HuH-7 (cell line): ENCODE data around the gene PHYHD1.
"Not testable (repeated sequence)": the region's sequence is repeated elsewhere in the genome, so short reads cannot be mapped to it uniquely, and the experiment has no call there.

ENCODE experiments used
- DNase-seq: peaks from one replicate; pipeline ENCODE4 v3.0.0; 2011; ENCODE audit warnings: low spot score

Gene PHYHD1

GRCh38 chr9:128921881-128922763 is 1.3 kb downstream of the PHYHD1 start:
- no peak for DNase-seq

DNA sequence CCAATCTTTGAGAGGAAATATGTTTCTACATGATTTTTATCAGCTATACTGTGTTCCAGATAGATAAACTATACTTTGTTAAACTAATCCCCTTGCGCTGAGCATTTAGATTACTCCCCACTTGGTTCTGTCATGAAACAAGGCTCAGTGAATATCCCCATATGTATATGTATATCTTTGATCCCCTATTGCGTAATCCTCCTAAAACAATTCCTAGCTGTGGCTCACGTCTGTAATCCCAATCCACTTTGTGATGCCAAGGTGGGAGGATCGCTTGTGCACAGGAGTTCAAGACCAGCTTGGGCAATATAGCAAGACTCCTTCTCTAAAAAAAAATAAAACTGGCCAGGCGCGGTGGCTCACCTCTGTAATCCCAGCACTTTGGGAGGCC is 2.7 kb downstream of the PHYHD1 start:
- no peak for DNase-seq

- peak; percentile 93 for DNase-seq
Measured at GRCh38 chr9:128927731-128928411, 7.1 kb downstream of the PHYHD1 start.

DNA sequence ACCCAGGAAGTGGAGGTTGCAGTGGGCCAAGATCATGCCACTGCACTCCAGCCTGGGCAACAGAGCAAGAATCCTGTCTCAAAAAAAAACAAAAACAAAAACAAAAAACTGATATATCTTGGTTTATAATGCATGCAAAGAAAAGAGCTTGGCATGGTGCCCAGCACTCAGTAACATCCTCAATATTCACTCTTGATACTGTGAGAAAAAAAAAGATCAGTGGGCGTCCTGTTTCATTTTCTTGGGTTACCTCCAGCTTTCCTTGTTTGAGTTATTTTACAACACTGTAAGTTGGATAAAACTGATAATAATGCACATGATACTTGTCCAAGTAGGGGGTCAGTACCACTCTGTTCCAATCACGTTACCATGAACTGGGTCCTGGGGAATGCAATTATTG is 7.8 kb downstream of the PHYHD1 start:
- no peak for DNase-seq

DNA sequence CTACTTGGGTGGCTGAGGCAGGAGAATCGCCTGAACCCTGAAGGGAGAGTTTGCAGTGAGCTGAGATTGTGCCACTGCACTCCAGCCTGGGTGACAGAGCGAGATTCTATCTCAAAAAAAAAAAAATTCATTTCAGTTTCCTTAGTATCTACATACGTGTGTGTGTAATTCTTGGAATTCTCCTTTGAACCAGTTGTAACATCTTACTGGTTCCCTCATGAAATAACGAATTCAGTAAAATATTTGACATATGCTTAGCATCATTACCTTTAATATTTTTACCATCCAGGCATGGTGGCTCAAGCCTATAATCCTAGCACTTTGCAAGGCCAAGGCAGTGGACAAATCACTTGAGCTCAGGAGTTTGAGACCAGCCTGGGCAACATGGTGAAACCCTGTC is 8.8 kb downstream of the PHYHD1 start:
- no peak for DNase-seq

DNA sequence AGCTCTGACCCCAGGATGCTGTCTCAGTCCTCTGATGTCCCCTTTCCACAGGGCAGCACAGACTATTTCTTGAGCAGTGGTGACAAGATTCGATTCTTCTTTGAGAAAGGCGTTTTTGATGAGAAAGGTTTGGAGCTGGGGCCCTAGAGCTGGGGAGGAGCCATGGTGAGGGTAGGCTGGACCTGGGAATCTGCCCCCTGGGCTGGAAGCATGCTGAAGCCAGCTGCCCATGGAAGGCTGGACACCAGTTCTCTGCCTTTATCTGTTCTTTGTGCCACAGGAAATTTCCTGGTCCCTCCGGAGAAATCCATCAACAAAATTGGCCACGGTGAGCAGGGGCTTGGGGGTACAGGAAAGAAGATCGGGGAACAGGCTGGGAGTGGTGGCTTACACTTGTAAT is 12.9 kb downstream of the PHYHD1 start:
- no peak for DNase-seq

- DNase-seq = no peak
Measured at GRCh38 chr9:128936171-128936865, 15.5 kb downstream of the PHYHD1 start.

- no peak for DNase-seq
Measured at GRCh38 chr9:128937310-128938165, 16.8 kb downstream of the PHYHD1 start.

DNA sequence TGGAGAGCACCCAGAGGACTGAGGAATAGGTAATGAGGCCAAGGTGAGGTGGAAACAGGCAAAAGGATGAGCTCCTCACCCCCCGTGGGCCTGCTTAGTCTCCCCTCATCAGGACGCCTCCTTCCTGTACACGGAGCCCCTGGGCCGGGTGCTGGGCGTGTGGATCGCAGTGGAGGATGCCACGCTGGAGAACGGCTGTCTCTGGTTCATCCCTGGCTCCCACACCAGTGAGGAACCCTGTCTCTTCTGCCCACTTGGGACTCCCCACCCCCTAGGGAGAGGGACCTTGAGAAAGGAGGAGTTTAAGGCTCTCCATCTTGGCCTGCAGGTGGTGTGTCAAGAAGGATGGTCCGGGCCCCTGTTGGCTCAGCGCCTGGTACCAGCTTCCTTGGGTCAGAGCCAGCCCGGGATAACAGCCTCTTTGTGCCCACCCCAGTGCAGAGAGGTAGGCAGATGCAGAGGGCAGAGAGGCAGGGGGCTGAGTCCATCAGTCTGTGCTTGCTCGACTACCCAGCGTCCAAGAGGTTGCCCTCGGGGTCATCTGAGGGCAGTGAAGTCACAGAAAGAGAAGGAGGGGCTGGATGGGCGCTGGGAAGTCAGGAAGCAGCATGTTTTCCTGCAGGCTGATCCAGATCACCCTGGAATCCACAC is 19.6 kb downstream of the PHYHD1 start:
- no peak for DNase-seq

GRCh38 chr9:128940946-128941755 is 20.4 kb downstream of the PHYHD1 start:
- DNase-seq = no peak

DNA sequence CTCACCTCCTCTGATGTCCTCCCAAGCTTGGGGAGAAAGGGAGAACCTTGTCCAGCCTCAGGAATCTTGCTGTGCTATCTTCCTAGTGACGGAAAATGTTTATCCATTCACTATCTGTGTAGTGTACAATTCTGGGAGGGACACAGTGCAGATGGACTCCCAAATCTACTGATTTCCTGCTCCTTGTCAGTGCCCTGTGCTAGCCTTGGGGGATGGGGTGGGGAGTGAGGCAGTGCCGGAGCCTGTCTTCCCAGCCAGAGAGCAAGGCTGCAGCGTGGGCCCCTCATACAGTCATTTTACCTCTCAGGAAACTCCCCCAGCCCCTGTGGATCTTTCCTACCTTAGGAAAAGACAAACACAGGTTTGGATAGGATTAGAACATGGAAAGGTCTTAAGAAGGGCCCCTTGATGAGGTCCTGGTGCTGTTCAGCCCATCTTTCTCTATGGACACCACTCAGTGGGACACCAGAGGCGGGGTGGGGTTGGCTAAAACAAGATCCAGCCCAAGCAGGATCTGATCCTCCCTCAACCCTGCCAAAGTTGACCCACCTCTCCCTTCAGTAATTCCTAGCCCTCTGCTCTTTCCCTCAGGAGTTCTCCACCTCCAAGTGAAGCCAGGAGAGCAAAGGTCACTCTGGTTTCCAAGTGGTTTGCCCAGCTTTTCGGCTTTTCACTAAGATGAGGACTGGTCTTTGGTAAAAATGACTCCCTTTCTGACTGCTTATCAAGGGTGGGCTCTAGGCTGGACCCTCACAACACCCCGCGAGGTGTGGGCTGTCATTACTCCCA is 23.2 kb downstream of the PHYHD1 start:
- DNase-seq = no peak

DNA sequence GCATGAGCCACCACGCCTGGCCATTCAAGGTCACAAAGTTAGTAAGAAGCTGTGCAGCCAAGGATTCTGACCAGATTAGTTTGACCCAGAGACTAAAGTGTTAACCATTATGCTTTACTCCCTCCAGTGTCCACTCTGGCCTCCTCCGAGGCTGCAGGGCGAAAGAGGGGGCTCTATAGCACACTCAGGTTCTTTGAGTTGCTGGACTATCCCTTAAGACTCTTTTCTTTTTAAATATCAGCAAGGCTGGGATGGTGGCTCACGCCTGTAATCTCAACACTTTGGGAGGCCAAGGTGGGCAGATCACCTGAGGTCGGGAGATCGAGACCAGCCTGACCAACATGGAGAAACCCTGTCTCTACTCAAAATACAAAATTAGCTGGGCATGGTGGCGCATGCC is 24.2 kb downstream of the PHYHD1 start:
- DNase-seq = not testable (repeated sequence)

- DNase-seq = no peak
Measured at GRCh38 chr9:128945798-128946501, 25.2 kb downstream of the PHYHD1 start.

- no peak for DNase-seq
Measured at GRCh38 chr9:128946571-128947276, 25.9 kb downstream of the PHYHD1 start.

DNA sequence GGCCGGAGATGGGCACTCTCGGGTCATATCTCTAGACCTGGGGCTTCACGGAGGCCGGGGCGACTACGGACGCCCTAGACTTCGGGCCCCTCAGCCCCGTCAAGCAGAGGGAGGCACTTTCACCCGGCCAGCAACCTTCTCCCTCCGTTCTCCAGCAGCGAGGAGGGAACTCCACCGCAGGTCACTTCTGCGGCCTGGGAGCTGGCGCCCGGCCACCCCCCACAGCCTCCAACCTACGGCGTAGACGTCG is 26.4 kb downstream of the PHYHD1 start:
- no peak for DNase-seq

- peak; percentile 99 for DNase-seq
Measured at GRCh38 chr9:128947527-128948301, 26.9 kb downstream of the PHYHD1 start, which contains the start of the genes DOLK and NUP188. Gene DOLK, minus strand, starts transcription at chr9:128947603. Its CDS starts 300 bp downstream, at chr9:128947303. Gene NUP188, plus strand, starts transcription at chr9:128947699. Its CDS starts 21 bp downstream, at chr9:128947720.

GRCh38 chr9:128961403-128961802 is 40.6 kb downstream of the PHYHD1 start:
- not testable (repeated sequence) for DNase-seq

GRCh38 chr9:128969491-128969890 is 48.7 kb downstream of the PHYHD1 start:
- no peak for DNase-seq
